CD14-positive monocyte (primary cell): Measurements from ENCODE around the gene KYAT1. TPM values are rescaled to one million over a fixed set of nuclear protein-coding genes. Genes with fewer than 3 reads are reported as not detected.

Experiments
- DNase-seq, 3 donors: peaks; one replicate each; pipeline ENCODE4 v3.0.0-alpha.2; 2011 to 2022
- H2AFZ ChIP-seq: 2 replicates; pipeline ENCODE4 v1.6.0; 2012; ENCODE audit warnings: mild to moderate bottlenecking, low read depth, low read length, inconsistent platforms; ENCODE audit not compliant: insufficient read depth, poor library complexity, severe bottlenecking
- H3K27ac ChIP-seq, 2 donors: 1 replicate in 1 of 2; 2 replicates in 1 of 2; pipeline ENCODE4 v1.5.1; 2012 to 2013; ENCODE audit warnings: low read length in 2 of 2, control low read depth in 1 of 2, inconsistent platforms in 1 of 2, low read depth in 1 of 2, mild to moderate bottlenecking in 1 of 2
- H3K27me3 ChIP-seq, 2 donors: one replicate each; pipeline versions ENCODE4 v1.6.0 to v1.6.1; 2011 to 2013; ENCODE audit warnings: low read length in 2 of 2; ENCODE audit not compliant: control insufficient read depth in 2 of 2, insufficient read depth in 2 of 2
- H3K36me3 ChIP-seq, 2 donors: replicated peaks in 1 of 2; 1 replicate in 1 of 2; 2 replicates in 1 of 2; pipeline versions ENCODE4 v1.5.1 to v1.6.1; 2012 to 2013; ENCODE audit warnings: low read length in 2 of 2, control low read depth in 1 of 2, inconsistent platforms in 1 of 2, mild to moderate bottlenecking in 1 of 2; ENCODE audit not compliant: insufficient read depth in 2 of 2, control insufficient read depth in 1 of 2
- H3K4me1 ChIP-seq, 2 donors: 1 replicate in 1 of 2; 2 replicates in 1 of 2; pipeline versions ENCODE4 v1.5.1 to v1.6.1; 2012 to 2013; ENCODE audit warnings: low read length in 2 of 2, control low read depth in 1 of 2, inconsistent platforms in 1 of 2, mild to moderate bottlenecking in 1 of 2, moderate library complexity in 1 of 2; ENCODE audit not compliant: insufficient read depth in 2 of 2, control insufficient read depth in 1 of 2
- H3K4me2 ChIP-seq: replicated peaks from 2 replicates; pipeline ENCODE3; 2012; ENCODE audit warnings: low read length, moderate library complexity, mild to moderate bottlenecking; ENCODE audit not compliant: poor library complexity, severe bottlenecking; ENCODE audit errors: extremely low read depth
- H3K4me3 ChIP-seq, 3 experiments: fragments of 200-600 bp in 1 of 3; sonication (generic) in 1 of 3; replicated peaks in 1 of 3; 1 replicate in 2 of 3; 2 replicates in 1 of 3; pipeline ENCODE4 v1.5.1; 2011 to 2013; ENCODE audit warnings: low read length in 3 of 3, mild to moderate bottlenecking in 3 of 3, control low read depth in 2 of 3, low read depth in 2 of 3, inconsistent platforms in 1 of 3, moderate library complexity in 1 of 3
- H3K79me2 ChIP-seq: 2 replicates; pipeline ENCODE4 v1.6.0; 2012; ENCODE audit warnings: mild to moderate bottlenecking, control low read depth, inconsistent platforms, low read length, moderate library complexity; ENCODE audit not compliant: insufficient read depth
- H3K9ac ChIP-seq: 2 replicates; pipeline ENCODE4 v1.6.0; 2017; ENCODE audit warnings: low read length, mild to moderate bottlenecking; ENCODE audit not compliant: insufficient read depth, poor library complexity, severe bottlenecking
- H3K9me3 ChIP-seq, 2 donors: replicated peaks in 1 of 2; 1 replicate in 1 of 2; 2 replicates in 1 of 2; pipeline versions ENCODE4 v1.5.1 to v1.6.1; 2012 to 2013; ENCODE audit warnings: low read length in 2 of 2, control low read depth in 1 of 2; ENCODE audit not compliant: control insufficient read depth in 1 of 2, insufficient read depth in 1 of 2
- H4K20me1 ChIP-seq: 2 replicates; pipeline ENCODE4 v1.6.0; 2012; ENCODE audit warnings: mild to moderate bottlenecking, low read length, control low read depth, moderate library complexity; ENCODE audit not compliant: insufficient read depth
- H3K27ac Mint-ChIP-seq, 7 donors: one replicate each; pipeline ENCODE4 v1.8.0; 2020; ENCODE audit warnings: mild to moderate bottlenecking in 7 of 7, mixed read lengths in 7 of 7, moderate library complexity in 6 of 7, inconsistent platforms in 2 of 7
- H3K27me3 Mint-ChIP-seq, 3 donors: one replicate each; pipeline ENCODE4 v1.8.0; 2021 to 2022; ENCODE audit warnings: low read depth in 3 of 3, mild to moderate bottlenecking in 3 of 3, mixed read lengths in 3 of 3, moderate library complexity in 3 of 3, inconsistent platforms in 1 of 3
- H3K36me3 Mint-ChIP-seq, 2 donors: one replicate each; pipeline ENCODE4 v1.8.0; 2020; ENCODE audit warnings: mixed read lengths in 2 of 2, inconsistent platforms in 1 of 2, mild to moderate bottlenecking in 1 of 2
- H3K4me1 Mint-ChIP-seq: one replicate; pipeline ENCODE4 v1.8.0; 2020; ENCODE audit warnings: mild to moderate bottlenecking, mixed read lengths
- H3K4me3 Mint-ChIP-seq, 2 donors: one replicate each; pipeline ENCODE4 v1.8.0; 2020; ENCODE audit warnings: mild to moderate bottlenecking in 2 of 2, mixed read lengths in 2 of 2, moderate library complexity in 1 of 2
- H3K9me3 Mint-ChIP-seq, 7 donors: one replicate each; pipeline ENCODE4 v1.8.0; 2020 to 2022; ENCODE audit warnings: mixed read lengths in 7 of 7, mild to moderate bottlenecking in 6 of 7, moderate library complexity in 6 of 7, inconsistent platforms in 2 of 7
- CTCF ChIP-seq: fragments of 200-600 bp; IDR thresholded peaks from one replicate; pipeline ENCODE4 v1.8.0; 2022; ENCODE audit warnings: antibody characterized with exemption, mild to moderate bottlenecking
- WGBS: methylation state at CpG from one replicate; pipeline ENCODE4 v1.1.5; 2013; ENCODE audit warnings: missing lambda C conversion rate; ENCODE audit not compliant: insufficient coverage; 5-methylcytosine and 5-hydroxymethylcytosine counted together
- intact Hi-C, 2 donors: fragments of 100-400 bp; cut with micrococcal nuclease; formaldehyde crosslinking; loops; one replicate each; pipeline versions ENCODE4 v1.15.0 to v1.15.1; 2023
- polyA plus RNA-seq, 3 donors: library from polyadenylated mRNA; depleted of rRNA in 1 of 3; unstranded in 2 of 3; stranded (reverse) in 1 of 3; fragments of 300-500 nt in 2 of 3; fragments of >200 nt in 1 of 3; fragmentation: Illumina TruSeq in 2 of 3; gene quantifications; 1 replicate in 2 of 3; 2 replicates in 1 of 3; pipeline ENCODE4 v1.2.3, GENCODE V29; 2012 to 2021

The KYAT1 gene
- polyA plus RNA-seq, 3 donors = 2.4 to 4.5 (median 3.6) TPM

GRCh38 chr9:128916745-128917144 lies 35.0 kb upstream of the KYAT1 start:
- intact Hi-C loops = no loop called here
- Histone ChIP-seq H3K4me1 (no peaks in the 10 kb centered on the region), H3K9me3 (no peaks in the 10 kb centered on the region), H2AFZ (no peak overlapping the region), H3K36me3 (peaks cover 30 to 52% of the 10 kb centered on the region in 2 donors), H3K27me3 (no peaks in the 10 kb centered on the region), H3K27ac (no peak overlapping the region), H3K4me2 (no peak overlapping the region), H3K79me2 (no peaks in the 10 kb centered on the region), H3K9ac (no peak overlapping the region), H4K20me1 (peaks cover 15% of the 10 kb centered on the region), H3K4me3 (no peak overlapping the region)
- Mint-ChIP-seq H3K9me3 (no peaks in the 10 kb centered on the region), H3K36me3 (peaks cover 41 to 49% of the 10 kb centered on the region in 2 donors), H3K27me3 (peaks cover 1 to 4% (median 1%) of the 10 kb centered on the region in 3 donors), H3K4me3 (no peak overlapping the region), H3K27ac (peak overlapping the region in 2 of 7 donors; percentile 24 to 73), H3K4me1 (peaks cover under 1% of the 10 kb centered on the region)
- no peak for DNase-seq
- no peak for TF ChIP-seq CTCF
- 98% methylated on average over 6 of the region's 11 CpGs for WGBS

- H3K9ac ChIP-seq = no peak overlapping the region
- H3K9me3 ChIP-seq = no peaks in the 10 kb centered on the region
- no peak overlapping the region for H3K4me2 ChIP-seq
- H3K4me1 ChIP-seq = no peaks in the 10 kb centered on the region
- H3K9me3 Mint-ChIP-seq = peaks cover 0 to 2% (median 0%) of the 10 kb centered on the region in 7 donors
- DNase-seq = no peak
- H3K27me3 Mint-ChIP-seq = peaks cover 0 to 4% (median 1%) of the 10 kb centered on the region in 3 donors
- intact Hi-C loops = no loop called here
- no peaks in the 10 kb centered on the region for H3K4me1 Mint-ChIP-seq
- H4K20me1 ChIP-seq = peaks cover 19% of the 10 kb centered on the region
- H3K4me3 Mint-ChIP-seq = no peak overlapping the region
- H3K79me2 ChIP-seq = no peaks in the 10 kb centered on the region
- H3K36me3 ChIP-seq = peaks cover 32 to 57% of the 10 kb centered on the region in 2 donors
- H3K27ac Mint-ChIP-seq = peak overlapping the region in 1 of 7 donors; percentile 72
- H3K27ac ChIP-seq = no peak overlapping the region
- TF ChIP-seq CTCF = no peak
- H3K36me3 Mint-ChIP-seq = peaks cover 41 to 54% of the 10 kb centered on the region in 2 donors
- H3K27me3 ChIP-seq = no peaks in the 10 kb centered on the region
- 96% methylated on average over 17 of the region's 18 CpGs for WGBS
- H3K4me3 ChIP-seq = no peak overlapping the region
- H2AFZ ChIP-seq = no peak overlapping the region
These were observed 34.5 kb upstream of the KYAT1 start for GRCh38 chr9:128916204-128916603.
